Measurements from ENCODE around the gene THADA.
"Not testable (repeated sequence)": the region's sequence is repeated elsewhere in the genome, so short reads cannot be mapped to it uniquely, and the experiment has no call there.

The THADA gene

DNA sequence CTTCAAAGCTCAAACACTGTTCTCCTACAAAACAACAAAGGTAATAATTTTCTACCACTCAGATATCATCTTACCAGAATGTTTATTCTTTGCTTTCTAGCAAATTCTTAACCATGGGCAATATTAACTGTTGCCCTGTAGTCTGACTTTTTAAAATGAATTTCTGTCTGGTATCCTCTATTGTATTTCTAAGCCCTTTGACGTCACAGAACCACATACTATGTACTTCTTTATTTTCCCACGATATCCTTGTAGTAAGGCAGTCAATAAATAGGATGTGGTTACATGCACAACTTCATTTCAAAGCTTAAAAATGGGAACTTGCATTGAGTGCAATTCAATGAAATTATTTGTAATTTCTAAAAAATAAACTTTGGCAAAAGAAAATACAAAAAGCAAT lies 58.7 kb downstream of the THADA start:
- peak; percentile 56 for DNase-seq

DNA sequence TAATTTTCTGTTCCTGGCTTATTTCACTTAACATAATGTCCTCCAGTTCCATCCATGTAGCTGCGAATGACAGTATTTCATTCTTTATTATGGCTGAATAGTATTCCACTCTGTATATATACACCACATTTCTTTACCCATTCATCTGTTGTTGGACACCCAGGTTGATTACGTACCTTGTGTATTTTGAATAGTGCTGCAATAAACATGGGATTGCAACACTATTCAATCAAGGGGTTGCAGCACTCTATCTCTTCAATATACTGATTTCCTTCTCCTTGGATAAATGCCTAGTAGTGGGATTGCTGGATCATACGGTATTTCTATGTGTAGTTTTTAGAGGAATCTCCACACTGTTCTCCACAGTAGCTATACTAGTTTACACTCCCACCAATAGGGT lies 61.3 kb downstream of the THADA start:
- DNase-seq = no peak

DNA sequence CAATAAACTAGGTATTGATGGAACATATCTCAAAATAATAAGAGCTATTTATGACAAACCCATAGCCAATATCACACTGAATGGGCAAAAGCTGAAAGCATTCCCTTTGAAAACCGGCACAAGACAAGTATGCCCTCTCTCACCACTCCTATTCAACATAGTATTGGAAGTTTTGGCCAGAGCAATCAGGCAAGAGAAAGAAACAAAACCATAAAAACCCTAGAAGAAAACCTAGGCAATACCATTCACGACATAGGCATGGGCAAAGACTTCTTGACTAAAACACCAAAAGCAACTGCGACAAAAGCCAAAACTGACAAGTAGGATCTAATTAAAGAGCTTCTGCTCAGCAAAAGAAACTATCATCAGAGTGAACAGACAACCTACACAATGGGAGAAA lies 63.3 kb downstream of the THADA start:
- not testable (repeated sequence) for DNase-seq

DNA sequence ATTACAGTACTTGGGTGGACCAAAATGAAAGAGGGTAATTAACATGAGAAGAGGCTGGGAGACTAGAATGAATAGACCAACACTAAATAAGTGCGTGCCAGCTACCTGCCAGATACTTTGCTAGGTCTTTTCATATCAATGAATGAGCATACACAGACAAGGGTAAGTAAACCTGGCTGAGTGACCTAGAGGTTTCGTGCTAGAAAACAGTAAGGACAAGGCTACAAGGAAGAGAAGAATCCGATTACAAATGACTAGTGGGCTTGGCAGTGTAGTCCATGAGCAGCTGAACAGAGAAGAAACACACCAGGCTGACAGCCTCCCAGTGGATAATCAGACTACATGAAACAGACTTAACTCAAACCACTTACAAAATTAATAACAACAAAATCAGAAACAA lies 64.6 kb downstream of the THADA start:
- no peak for DNase-seq

DNA sequence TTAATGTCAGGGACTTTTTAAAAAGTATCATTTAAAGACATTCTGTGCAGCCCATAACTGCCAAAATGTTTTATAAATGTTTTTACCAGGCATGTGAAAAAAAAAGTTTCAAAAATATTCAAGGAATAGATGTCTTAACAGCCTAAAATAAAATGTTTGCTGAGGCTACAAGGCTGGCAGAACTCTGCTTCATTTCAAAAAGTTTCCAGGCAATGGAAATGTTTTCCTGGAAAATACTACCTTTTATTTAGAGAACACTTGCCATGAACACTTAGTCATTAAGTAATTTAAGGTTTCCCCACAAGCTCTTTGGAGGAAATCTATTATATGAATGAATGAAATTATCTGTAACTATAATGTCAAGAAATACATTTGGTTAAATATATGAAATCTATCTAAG lies 68.8 kb downstream of the THADA start:
- DNase-seq = no peak

DNA sequence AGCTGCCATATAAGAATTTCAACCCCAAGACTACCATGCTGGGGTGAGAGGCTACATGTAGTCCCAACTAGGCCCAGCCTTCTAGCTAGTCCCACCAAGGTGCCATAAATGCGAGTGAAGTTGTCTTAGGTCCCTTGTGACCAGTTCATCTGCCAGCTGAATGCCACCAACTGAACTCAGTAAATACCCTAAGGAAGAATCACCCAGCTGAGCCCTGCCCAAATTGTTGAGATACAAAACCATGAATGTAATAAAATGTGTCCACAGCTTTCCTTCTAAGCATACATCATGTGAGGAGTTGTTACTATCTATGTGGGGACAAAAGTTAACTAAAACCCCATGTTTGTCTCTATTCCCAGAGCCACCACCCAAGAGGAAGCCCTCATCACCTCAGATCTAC lies 70.3 kb downstream of the THADA start:
- no peak for DNase-seq

DNA sequence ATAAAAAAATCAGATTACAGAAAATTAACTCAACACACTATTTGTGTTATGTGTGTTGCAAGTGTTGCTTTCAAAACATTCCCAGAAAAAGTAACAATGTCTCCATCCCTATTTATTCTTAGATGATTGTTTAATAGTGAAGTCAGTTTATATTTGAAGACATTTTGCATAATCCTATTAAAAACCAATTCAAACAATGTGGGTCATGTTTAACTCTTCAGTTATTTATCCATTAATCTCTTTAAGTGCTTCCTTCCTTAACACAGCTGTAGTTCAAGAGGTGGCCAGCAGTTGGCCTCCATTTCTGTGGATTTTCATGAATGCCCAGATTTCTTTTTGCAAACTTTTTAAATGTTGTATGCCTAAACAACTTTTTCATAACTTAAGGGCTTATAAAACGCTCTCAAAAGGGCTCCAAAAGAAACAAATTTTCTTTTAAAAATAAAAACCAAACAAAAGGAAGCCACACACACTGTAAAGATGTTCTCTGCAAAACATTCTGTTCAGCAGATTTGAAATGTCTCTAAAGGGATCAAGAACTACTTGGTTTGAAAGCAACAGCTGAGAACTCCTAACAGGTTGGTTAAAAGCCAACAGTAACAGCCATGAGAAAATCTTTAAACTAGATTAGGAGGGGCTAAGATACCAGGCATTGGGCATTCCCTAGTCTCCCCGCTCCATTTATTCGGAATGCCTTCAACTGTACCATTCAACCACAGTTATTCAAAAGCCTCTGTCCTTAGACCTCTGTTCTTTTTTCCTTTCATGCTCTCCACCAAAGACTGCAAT lies 71.5 kb downstream of the THADA start:
- peak in 1 of 2 experiments; percentile 39 for DNase-seq

DNA sequence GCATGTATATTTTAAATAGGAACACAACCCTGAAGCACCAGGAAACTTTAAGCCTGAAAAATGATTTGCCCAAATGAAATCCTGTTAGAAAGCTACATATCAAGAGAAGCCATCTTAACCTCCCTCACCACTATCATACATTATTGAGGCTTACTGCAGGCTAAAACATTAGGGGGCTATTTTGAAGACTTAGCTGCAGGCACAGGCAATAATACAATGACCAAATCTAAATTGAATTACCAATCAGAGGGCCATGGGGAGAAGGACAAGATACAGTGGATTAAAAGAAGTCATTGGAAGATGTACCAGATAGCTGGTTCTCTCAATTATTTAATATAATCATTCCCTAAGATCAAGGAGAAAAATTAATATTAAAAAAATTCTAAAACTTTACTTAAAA lies 73.7 kb downstream of the THADA start:
- DNase-seq = no peak

DNA sequence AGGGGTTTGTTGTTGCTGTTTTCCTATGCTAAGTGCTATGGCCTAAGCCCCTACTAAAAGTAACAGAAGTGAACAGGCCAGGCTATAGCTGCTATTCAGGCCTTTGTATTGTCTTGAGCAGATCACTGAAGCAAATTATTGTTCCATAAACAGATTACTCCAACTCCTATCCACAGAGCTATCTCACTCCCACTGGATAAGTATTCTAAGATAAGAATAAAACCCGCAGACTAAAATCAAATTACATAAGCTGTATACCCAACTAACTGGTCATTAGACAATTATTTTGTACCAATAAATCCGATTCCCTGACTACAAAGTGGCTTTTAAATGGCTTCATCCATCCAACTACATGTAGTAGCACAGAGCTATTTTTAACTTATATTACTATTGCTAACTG lies 74.3 kb downstream of the THADA start:
- no peak for DNase-seq

DNA sequence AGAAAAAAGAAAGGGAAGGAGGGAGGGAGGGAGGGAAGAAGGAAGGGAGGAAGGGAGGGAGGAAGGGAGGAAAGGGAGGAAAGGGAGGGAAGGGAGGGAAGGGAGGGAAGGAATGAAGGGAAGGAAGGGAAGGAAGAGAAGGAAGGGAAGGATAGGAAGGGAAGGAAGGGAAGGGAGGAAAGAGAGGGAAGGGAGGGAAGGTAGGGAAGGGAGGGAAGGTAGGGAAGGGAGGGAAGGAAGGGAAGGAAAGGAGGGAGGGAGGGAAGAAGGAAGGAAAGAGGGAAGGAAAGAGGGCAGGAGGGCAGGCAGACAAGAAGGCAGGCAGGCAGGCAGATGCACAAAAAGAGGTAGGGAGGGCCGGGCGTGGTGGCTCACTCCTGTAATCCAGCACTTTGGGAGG lies 74.9 kb downstream of the THADA start:
- no peak for DNase-seq

DNA sequence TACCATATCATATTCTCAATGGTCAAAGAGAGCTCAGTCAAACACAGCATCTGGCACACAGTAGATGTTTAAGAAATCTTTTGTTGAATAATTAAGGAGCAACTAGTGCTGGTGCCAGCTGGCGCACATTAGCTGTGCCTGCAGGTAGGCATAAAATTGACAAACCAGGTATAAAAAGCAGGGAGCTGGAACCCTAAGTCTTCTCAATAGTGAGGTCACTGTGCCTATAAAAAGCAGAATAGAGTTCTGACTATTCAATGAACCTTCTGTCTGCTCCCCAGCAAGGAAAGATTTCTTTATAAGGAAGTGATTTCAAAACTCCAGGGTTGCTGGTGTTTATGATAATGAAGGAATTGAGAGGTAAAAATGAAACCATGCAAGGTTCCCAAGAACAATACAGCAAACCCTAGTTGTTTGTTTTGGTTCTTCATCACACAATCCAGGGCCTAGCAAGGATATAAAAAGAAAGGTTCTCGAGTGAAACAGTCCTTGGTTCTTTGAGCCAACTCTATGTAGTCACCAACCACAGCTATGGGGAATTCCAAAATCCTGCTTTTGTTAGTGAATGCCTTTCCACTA lies 76.1 kb downstream of the THADA start:
- DNase-seq = peak; percentile 9 to 29

DNA sequence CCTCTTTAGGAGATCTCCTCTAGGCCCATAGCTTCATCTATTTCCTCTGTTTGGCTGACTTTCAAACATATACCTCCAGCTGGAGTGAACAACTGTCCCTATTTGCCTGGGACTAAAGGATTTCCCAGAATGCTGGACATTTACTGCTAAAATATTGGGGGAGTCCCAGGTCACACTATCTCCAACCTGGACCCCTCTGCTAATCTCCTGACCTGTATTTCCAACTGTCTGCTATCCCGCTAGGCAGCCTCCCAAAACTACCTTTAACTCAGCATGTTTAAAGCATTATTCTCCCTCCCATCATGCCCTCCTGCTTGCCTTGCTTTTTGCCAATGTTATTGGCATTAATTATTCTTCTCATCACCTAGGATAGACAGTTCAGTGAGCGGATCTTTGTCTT lies 77.1 kb downstream of the THADA start:
- no peak for DNase-seq

DNA sequence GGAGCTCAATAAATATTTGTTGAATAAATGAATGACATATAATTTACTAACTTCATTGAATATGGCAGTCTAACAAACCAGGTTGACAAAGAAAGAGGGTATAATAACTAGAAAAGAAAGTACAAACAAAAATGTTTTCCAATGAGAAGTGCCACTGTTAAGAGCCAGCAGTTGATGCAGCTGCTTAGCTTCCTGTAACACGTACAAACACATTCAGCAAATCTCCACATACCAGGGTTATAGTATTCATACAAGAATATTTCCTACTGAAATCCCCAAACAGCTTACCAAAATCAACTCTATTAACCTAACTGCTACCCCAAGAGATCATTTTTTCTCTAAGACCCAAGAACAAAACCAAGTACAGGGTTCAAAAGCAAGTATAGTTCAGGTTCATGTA lies 77.7 kb downstream of the THADA start:
- no peak for DNase-seq

DNA sequence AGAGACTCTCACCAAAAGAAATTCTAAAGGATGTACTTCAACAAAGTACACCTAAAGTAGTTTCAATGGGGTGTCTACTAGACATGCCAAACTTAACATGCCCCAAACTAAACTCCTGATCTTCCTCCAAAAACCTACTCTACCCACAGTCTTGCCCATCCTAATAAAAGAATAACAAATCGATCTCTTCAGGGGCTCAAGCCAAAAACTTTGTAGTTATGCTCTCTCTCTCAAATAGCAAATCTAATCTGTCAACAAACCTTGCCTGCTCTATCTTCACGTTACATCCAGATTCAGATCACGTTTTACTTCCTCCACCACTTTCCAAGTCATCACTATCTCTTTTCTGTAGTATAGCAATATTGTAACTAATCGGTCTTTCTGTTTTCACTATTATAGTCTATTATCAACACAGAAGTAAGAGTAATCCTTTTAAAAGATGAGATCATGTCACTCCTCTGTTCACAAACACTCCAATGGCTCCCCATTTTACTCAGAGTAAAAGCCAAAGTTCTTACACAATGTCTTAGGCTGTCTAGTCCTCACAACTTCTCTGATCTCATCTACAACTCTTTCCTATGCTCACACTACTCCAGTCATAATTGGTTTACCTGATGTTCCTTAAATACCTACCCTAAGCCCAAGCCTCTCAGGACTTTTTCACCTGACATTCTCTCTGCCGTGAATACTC lies 79.9 kb downstream of the THADA start:
- no peak for DNase-seq

DNA sequence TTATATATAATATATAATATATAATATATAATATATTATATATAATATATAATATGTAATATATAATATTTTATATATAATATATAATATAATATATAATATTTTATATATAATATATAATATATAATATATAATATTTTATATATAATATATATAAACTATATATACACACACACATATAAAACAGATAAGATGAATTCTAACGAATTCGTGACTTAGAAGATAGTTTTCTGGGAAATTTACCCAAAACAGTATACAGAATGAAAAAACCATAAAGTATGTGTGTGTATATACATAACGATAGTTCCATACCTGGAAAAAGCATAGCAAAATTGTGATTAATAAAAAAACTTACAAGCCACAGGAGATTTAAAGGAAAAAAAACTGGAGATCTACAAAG lies 80.6 kb downstream of the THADA start:
- DNase-seq = no peak

DNA sequence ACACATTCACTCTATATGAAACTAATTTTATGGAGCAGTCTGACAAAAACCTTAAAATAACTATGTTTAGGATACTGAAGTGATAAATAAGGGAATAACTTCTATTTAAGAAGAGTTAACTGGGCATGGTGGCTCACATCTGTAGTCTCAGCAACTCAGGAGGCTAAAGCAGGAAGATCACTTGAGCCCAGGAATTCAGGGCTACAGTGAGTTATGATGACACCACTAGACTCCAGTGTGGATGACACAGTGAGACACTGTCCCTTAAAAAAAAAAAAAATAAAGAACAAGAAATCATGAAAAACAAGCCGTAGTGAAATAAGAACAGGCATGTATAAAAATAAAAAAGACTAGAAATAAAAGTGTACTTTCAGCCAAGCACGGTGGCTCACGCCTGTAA lies 82.0 kb downstream of the THADA start:
- DNase-seq = no peak

DNA sequence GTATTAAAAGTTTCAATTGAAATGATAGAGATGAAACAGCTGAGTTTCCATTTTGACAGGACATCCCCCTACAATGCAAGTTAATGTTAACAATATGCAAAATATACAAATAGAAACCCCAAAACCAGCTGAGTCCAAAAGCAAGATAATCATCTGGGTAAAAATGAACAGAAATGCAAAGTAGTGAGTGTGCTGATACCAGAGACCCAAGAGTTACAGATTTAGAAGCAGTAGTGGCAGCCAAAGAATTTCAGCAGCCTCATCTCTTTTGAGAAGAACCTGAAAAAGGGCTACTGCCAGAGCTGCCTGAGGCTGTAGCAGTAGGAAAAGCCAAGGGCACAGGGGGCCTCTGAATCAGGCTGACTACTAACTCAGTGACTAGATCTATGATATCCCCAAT lies 82.6 kb downstream of the THADA start:
- no peak for DNase-seq

DNA sequence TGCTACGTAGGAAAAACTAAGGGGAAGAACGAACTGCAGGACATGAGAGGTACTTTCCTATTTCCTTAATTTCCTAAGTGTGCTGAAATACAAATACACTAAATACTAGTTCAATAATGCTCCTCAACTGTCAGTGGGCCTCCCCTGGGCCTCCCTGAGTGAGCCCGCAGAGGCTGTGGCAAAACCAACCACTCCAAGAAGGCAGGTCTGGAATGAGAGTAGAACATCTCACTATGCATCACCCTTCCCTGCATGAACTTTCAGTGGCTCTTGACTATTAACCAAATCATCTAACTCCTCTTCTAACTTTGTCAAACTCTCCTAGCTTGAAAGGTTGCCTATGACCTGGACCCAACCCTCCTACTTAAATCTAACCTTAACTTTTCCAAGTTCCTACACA lies 84.6 kb downstream of the THADA start:
- no peak for DNase-seq

DNA sequence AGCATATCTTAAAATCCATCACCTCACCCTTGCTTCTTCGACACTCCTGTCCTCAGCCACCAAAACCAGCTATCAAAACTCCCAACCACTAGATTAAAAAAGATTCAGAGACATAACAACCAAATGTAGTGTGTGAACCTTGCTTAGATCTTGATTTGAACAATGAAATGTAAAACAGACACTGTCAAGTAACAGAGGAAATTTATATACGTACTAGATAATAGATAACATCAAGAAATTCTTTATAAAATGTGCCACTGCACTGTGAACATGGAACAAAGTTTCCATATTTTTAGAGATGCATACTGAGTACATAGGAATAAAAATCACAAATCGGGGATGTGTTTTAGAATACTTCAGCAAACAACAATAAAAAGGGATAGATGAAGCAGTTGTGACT lies 86.0 kb downstream of the THADA start:
- DNase-seq = no peak

DNA sequence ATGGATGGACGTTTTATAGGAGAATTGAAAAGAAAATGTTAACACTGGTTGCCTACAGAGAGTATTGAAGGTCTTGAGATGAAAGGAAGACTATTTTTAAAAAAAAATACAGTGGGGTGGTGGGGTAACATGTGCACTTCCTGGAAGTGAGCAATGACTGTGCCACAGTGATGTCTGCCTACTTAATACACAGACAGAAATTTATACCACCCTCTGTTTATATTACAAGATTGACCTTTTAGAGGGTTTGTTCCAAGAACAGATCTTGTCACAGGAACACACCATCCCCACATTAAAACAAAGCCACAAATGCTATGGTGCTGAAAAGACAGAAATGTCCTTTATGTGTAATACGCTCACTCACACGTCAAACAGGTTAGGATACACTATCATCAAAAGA lies 87.6 kb downstream of the THADA start:
- DNase-seq = no peak

DNA sequence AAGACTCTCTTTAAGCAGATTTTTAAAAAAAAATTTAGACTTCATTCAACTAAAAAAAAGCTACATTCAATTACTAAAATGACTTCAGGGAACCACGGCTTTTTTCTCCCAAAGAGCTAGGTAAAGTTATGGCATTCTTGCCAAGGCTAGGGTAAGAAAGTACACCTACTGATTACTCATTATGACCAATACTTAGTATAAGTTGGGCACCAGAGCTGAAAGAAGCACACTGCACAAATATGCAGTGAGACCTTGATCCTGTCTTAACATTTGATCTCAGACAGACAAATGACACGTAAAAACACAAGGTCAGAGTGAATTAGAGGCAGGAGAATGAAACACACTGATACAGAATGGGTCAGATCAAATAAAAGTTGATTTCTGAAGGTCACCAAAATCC lies 88.7 kb downstream of the THADA start:
- no peak for DNase-seq

DNA sequence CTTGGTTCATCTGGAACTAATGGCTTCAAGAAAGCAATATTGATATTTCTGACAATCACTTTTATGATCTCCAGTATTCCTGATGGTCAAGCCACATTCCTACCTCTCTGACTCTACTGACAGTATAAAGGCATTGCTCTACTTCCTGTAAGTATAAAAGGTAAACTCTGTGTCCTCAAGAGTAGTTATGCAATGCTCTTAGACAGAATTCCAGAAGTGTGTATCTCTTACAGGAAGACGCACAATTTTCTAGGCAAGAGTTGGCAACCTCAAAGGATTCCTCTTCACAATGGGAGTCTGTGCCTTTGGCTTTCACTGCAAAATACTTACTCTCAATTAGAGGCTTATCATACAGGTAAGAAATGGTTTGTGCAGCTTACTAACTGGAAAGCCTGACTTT lies 100.1 kb downstream of the THADA start:
- no peak for DNase-seq

DNA sequence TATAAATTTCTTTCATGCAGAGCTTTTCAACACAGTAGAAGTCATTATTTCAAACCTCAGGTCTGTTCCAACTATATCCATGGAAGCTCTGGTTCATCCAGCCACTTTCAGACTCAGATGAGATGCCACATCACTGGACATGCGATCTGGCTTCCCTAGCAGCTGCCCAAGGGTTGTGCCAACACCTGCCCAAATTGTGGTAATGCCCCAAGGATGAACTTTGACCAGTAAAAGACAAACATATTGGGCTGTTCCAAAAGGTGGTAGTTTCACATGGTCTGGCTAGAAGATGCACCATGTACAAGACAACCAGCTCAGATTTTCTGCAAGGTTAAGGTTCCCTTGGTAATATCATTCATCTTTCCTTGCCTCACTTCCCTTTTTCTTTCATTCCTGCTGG lies 101.9 kb downstream of the THADA start:
- DNase-seq = no peak

DNA sequence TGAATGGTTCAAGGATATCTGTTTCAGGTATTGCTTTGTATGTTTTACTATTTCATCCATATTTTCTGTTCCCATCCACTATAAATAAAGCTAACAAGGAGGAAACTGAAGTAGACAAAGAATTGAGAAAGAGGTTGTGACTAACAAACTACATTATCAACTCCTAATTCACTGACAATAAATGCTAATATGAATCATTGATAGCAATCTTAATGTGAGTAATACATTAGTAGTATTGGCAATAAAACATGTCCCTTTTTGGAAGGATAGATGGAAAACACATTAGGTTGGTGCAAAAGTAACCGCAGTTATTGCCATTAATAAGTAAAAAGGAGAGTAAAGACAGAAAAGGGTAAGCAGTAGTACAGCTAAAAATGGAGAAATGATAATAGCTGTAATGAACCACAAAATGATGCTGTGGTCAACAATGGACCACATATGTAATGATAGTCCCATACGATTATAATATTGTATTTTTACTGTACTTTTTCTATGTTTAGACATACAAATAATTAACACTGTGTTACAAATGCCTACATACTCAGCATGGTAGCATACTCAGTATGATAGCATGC lies 104.7 kb downstream of the THADA start:
- no peak for DNase-seq

All from Kasumi-1 (cell line).